MM.1S (cell line): ENCODE data around the gene PNPLA2.

Source experiments
- DNase-seq: peaks from one replicate; pipeline ENCODE4 v3.0.0-alpha.2; 2015
- H2AFZ ChIP-seq: fragments of 300-600 bp; sonication (generic); 2 replicates; pipeline ENCODE4 v1.6.0; 2016; ENCODE audit warnings: antibody characterized with exemption, low read length
- H3F3A ChIP-seq: fragments of 300-600 bp; sonication (generic); 2 replicates; pipeline ENCODE4 v1.6.1; 2016; ENCODE audit warnings: mild to moderate bottlenecking, antibody characterized with exemption, low read length, moderate library complexity, mixed read lengths; ENCODE audit not compliant: insufficient read depth
- H3K27ac ChIP-seq: fragments of 300-600 bp; sonication (generic); 2 replicates; pipeline ENCODE4 v1.5.1; 2016; ENCODE audit warnings: mild to moderate bottlenecking, low read length
- H3K27me3 ChIP-seq: fragments of 300-600 bp; sonication (generic); replicated peaks from 2 replicates; pipeline ENCODE4 v1.6.0; 2016; ENCODE audit warnings: low read length; ENCODE audit not compliant: insufficient read depth
- H3K36me3 ChIP-seq: fragments of 300-600 bp; sonication (generic); replicated peaks from 2 replicates; pipeline ENCODE4 v1.6.1; 2016; ENCODE audit warnings: mild to moderate bottlenecking, low read length, mixed read lengths; ENCODE audit not compliant: insufficient read depth
- H3K4me1 ChIP-seq: fragments of 300-600 bp; sonication (generic); 2 replicates; pipeline ENCODE4 v1.6.1; 2016; ENCODE audit warnings: low read length, mixed read lengths
- H3K4me2 ChIP-seq: fragments of 300-600 bp; sonication (generic); 2 replicates; pipeline ENCODE4 v1.6.0; 2016; ENCODE audit warnings: low read depth, low read length
- H3K4me3 ChIP-seq: fragments of 300-600 bp; sonication (generic); 2 replicates; pipeline ENCODE4 v1.5.1; 2016; ENCODE audit warnings: low read length, mixed read lengths
- H3K79me2 ChIP-seq: fragments of 300-600 bp; sonication (generic); 2 replicates; pipeline ENCODE4 v1.6.1; 2016; ENCODE audit warnings: mixed run types, low read length, mixed read lengths
- H3K9ac ChIP-seq: fragments of 300-600 bp; sonication (generic); 2 replicates; pipeline ENCODE4 v1.6.1; 2016; ENCODE audit warnings: low read length, mixed read lengths
- H3K9me2 ChIP-seq: fragments of 300-600 bp; sonication (generic); replicated peaks from 2 replicates; pipeline ENCODE4 v1.6.1; 2016; ENCODE audit warnings: mild to moderate bottlenecking, low read length, mixed read lengths; ENCODE audit not compliant: insufficient read depth
- H3K9me3 ChIP-seq: fragments of 300-600 bp; sonication (generic); replicated peaks from 2 replicates; pipeline ENCODE4 v1.6.1; 2016; ENCODE audit warnings: mild to moderate bottlenecking, low read length, mixed read lengths; ENCODE audit not compliant: insufficient read depth
- H4K20me1 ChIP-seq: fragments of 300-600 bp; sonication (generic); 2 replicates; pipeline ENCODE4 v1.6.1; 2016; ENCODE audit warnings: mild to moderate bottlenecking, low read length, moderate library complexity, mixed read lengths; ENCODE audit not compliant: insufficient read depth
- EZH2 ChIP-seq: fragments of 300-600 bp; sonication (generic); optimal IDR thresholded peaks from 2 replicates; pipeline ENCODE3; 2017; ENCODE audit warnings: low read depth, mild to moderate bottlenecking, antibody characterized with exemption, low read length, mixed read lengths
- EZH2phosphoT487 ChIP-seq: fragments of 300-600 bp; sonication (generic); IDR thresholded peaks from 2 replicates; pipeline ENCODE4 v1.6.1; 2018; ENCODE audit warnings: antibody characterized with exemption, low read length
- TF ChIP-seq, protein P1 (sequence below): fragments of 300-600 bp; sonication (generic); IDR thresholded peaks from 2 replicates; pipeline ENCODE4 v1.5.1; 2016; ENCODE audit warnings: antibody characterized with exemption, low read length, mixed read lengths

PNPLA2 gene

GRCh38 chr11:845872-846495 is 27.3 kb downstream of the PNPLA2 start:
- no peak overlapping the region for H2AFZ ChIP-seq
- no peak overlapping the region for H3K27ac ChIP-seq
- TF ChIP-seq, protein P1, sequence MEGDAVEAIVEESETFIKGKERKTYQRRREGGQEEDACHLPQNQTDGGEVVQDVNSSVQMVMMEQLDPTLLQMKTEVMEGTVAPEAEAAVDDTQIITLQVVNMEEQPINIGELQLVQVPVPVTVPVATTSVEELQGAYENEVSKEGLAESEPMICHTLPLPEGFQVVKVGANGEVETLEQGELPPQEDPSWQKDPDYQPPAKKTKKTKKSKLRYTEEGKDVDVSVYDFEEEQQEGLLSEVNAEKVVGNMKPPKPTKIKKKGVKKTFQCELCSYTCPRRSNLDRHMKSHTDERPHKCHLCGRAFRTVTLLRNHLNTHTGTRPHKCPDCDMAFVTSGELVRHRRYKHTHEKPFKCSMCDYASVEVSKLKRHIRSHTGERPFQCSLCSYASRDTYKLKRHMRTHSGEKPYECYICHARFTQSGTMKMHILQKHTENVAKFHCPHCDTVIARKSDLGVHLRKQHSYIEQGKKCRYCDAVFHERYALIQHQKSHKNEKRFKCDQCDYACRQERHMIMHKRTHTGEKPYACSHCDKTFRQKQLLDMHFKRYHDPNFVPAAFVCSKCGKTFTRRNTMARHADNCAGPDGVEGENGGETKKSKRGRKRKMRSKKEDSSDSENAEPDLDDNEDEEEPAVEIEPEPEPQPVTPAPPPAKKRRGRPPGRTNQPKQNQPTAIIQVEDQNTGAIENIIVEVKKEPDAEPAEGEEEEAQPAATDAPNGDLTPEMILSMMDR, result no peak
- TF ChIP-seq EZH2 (no peak), EZH2phosphoT487 (no peak)
- peaks cover 13% of the 10 kb centered on the region for H3K79me2 ChIP-seq
- H3K4me2 ChIP-seq, result no peak overlapping the region
- H3K9me2 ChIP-seq, result no peaks in the 10 kb centered on the region
- no peaks in the 10 kb centered on the region for H3K9me3 ChIP-seq
- peaks cover 4% of the 10 kb centered on the region; the same call in 1 of the 2 replicates for H4K20me1 ChIP-seq
- H3K4me1 ChIP-seq, result peaks cover 8% of the 10 kb centered on the region
- no peaks in the 10 kb centered on the region for H3F3A ChIP-seq
- no peak overlapping the region for H3K4me3 ChIP-seq
- no peak for DNase-seq
- H3K9ac ChIP-seq, result no peak overlapping the region
- H3K27me3 ChIP-seq, result peaks cover 61% of the 10 kb centered on the region
- no peaks in the 10 kb centered on the region for H3K36me3 ChIP-seq

DNA sequence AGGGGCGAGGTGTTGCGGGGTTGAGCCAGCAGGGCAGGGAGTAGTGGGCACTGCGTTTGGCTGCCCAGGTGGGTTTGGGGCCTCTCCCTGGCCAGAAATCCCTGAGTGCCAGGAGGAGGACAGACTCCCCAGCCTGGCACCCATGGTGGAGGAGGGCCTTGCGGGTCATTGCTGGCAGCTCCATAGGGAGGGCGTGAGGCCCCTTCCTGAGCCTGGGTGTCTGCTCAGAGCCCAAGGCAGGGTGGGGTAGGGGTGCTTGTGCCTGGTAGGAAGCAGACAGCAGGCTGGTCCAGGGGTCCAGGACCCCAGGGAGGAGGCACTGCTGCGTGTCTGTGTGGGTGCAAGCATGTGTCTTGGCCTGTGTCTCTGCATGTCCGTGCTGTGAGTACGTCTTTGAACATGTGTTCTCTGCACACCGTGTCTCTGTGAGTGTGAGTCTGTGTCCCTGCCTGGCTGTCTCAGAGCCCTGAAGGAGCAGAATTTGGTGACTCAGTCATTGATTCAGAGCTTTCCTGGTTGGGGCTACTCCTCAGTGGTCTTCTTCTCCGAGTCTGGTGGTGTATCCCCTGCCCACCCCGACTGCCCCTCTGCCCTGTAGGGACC is 27.9 kb downstream of the PNPLA2 start:
- no peaks in the 10 kb centered on the region for H3K36me3 ChIP-seq
- H3K79me2 ChIP-seq, result peaks cover 7% of the 10 kb centered on the region
- H3K27me3 ChIP-seq, result peaks cover 66% of the 10 kb centered on the region
- no peak for DNase-seq
- H3K4me1 ChIP-seq, result peaks cover 4% of the 10 kb centered on the region; the same call in 1 of the 2 replicates
- H2AFZ ChIP-seq, result no peak overlapping the region
- TF ChIP-seq EZH2, result no peak
- TF ChIP-seq EZH2phosphoT487, result no peak
- TF ChIP-seq, protein P1, result no peak
- H3F3A ChIP-seq, result no peaks in the 10 kb centered on the region
- H3K9me3 ChIP-seq, result no peaks in the 10 kb centered on the region
- no peaks in the 10 kb centered on the region for H3K9me2 ChIP-seq
- no peaks in the 10 kb centered on the region for H4K20me1 ChIP-seq
- no peak overlapping the region for H3K4me3 ChIP-seq
- H3K9ac ChIP-seq, result no peak overlapping the region
- no peak overlapping the region for H3K27ac ChIP-seq
- H3K4me2 ChIP-seq, result no peak overlapping the region

GRCh38 chr11:847876-848275 is 29.2 kb downstream of the PNPLA2 start:
- no peak overlapping the region for H3K27ac ChIP-seq

More at GRCh38 chr11:847876-848275, 29.2 kb downstream of the PNPLA2 start:
- Histone ChIP-seq H3K4me1 (peaks cover 4% of the 10 kb centered on the region; the same call in 1 of the 2 replicates), H3K27me3 (peaks cover 79% of the 10 kb centered on the region), H3F3A (no peaks in the 10 kb centered on the region), H3K9me3 (no peaks in the 10 kb centered on the region), H3K9ac (no peak overlapping the region), H3K4me3 (no peak overlapping the region), H4K20me1 (no peaks in the 10 kb centered on the region), H2AFZ (no peak overlapping the region), H3K79me2 (no peaks in the 10 kb centered on the region), H3K36me3 (no peaks in the 10 kb centered on the region), H3K4me2 (no peak overlapping the region), H3K9me2 (no peaks in the 10 kb centered on the region)
- no peak for TF ChIP-seq EZH2phosphoT487
- no peak for TF ChIP-seq EZH2
- TF ChIP-seq, protein P1, result no peak
- DNase-seq, result no peak
